ENCODE measurements around the gene MACC1. TPM values are rescaled to one million over a fixed set of nuclear protein-coding genes. Genes with fewer than 3 reads are reported as not detected.
A peak's percentile ranks its signal among the peaks of the same experiment; 100 is the strongest.

Gene MACC1
- total and polyA plus RNA-seq, 10 of the 15 experiments (the other 5 are each of a cell fraction or from before 2014, with no cell fraction given), result 6.0 to 61.1 (median 12.7) TPM

GRCh38 chr7:20222219-20222828 is 5.1 kb upstream of the MACC1 start:
- peaks cover 35% of the 10 kb centered on the region for H3K4me1 ChIP-seq (ENCODE audit: control insufficient read depth, insufficient read depth, low read length)
- ATAC-seq (no peak), DNase-seq (ENCODE audit: low read depth, low spot score) (no peak), FAIRE-seq (no peak)
- H4K20me1 ChIP-seq (ENCODE audit: control insufficient read depth, insufficient read depth), result no peaks in the 10 kb centered on the region
- no peaks in the 10 kb centered on the region for H3K36me3 ChIP-seq (ENCODE audit: control insufficient read depth in 2 of 2, insufficient read depth in 2 of 2, low read length in 1 of 2)
- in situ Hi-C loops (cut with MboI), result no loop called here
- no peak overlapping the region for H3K4me3 ChIP-seq
- H3K27ac ChIP-seq (ENCODE audit: control insufficient read depth, insufficient read depth), result peak overlapping the region; percentile 98
- no peak overlapping the region for H2AFZ ChIP-seq (ENCODE audit: control insufficient read depth, low read depth, low read length)
- BruUV-seq (replicated peaks), result no TSS peak
- SMC1A ChIA-PET (ENCODE audit: uncharacterized antibody, unreplicated experiment), result interaction anchor here (1.3 to 16.9 kb wide), 8 partner anchors 15 to 90 kb away, joined by 3 to 474 read pairs (median 51); no protein-coding TSS in a partner anchor
- no peak overlapping the region for H3K9ac ChIP-seq (ENCODE audit: control insufficient read depth, insufficient read depth, low read length)
- CTCF ChIA-PET, result interaction anchor here (0.6 to 8.1 kb wide), 5 partner anchors 14 to 89 kb away, joined by 3 to 159 read pairs (median 5); no protein-coding TSS in a partner anchor
- RAD21 ChIA-PET (ENCODE audit: unreplicated experiment), result interaction anchor here (1.0 to 7.9 kb wide), 7 partner anchors 17 to 108 kb away, joined by 3 to 230 read pairs (median 11); no protein-coding TSS in a partner anchor
- TF ChIP-seq ZNF24 (IDR thresholded peaks at IDR 0.05) (no peak), MTA2 (IDR thresholded peaks at IDR 0.05; ENCODE audit: low read depth) (0 out of 2 replicates have a peak, but pooled peaks have one; percentile 22), IKZF1 (conservative IDR thresholded peaks at IDR 0.05) (peak; percentile 36; the same call in 1 of the 2 replicates), E2F4 (IDR thresholded peaks at IDR 0.05; ENCODE audit: low read depth, low read length) (no peak), DPF2 (IDR thresholded peaks at IDR 0.05) (0 out of 2 replicates have a peak, but pooled peaks have one; percentile 25), WRNIP1 (IDR thresholded peaks at IDR 0.05; ENCODE audit: borderline replicate concordance, low read depth, low read length) (0 out of 2 replicates have a peak, but pooled peaks have one; percentile 57)
- TF ChIP-seq, protein P1, sequence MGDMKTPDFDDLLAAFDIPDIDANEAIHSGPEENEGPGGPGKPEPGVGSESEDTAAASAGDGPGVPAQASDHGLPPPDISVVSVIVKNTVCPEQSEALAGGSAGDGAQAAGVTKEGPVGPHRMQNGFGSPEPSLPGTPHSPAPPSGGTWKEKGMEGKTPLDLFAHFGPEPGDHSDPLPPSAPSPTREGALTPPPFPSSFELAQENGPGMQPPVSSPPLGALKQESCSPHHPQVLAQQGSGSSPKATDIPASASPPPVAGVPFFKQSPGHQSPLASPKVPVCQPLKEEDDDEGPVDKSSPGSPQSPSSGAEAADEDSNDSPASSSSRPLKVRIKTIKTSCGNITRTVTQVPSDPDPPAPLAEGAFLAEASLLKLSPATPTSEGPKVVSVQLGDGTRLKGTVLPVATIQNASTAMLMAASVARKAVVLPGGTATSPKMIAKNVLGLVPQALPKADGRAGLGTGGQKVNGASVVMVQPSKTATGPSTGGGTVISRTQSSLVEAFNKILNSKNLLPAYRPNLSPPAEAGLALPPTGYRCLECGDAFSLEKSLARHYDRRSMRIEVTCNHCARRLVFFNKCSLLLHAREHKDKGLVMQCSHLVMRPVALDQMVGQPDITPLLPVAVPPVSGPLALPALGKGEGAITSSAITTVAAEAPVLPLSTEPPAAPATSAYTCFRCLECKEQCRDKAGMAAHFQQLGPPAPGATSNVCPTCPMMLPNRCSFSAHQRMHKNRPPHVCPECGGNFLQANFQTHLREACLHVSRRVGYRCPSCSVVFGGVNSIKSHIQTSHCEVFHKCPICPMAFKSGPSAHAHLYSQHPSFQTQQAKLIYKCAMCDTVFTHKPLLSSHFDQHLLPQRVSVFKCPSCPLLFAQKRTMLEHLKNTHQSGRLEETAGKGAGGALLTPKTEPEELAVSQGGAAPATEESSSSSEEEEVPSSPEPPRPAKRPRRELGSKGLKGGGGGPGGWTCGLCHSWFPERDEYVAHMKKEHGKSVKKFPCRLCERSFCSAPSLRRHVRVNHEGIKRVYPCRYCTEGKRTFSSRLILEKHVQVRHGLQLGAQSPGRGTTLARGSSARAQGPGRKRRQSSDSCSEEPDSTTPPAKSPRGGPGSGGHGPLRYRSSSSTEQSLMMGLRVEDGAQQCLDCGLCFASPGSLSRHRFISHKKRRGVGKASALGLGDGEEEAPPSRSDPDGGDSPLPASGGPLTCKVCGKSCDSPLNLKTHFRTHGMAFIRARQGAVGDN (IDR thresholded peaks at IDR 0.05), result peak; percentile 58; the same call in 1 of the 2 replicates
- TF ChIP-seq, protein P2, sequence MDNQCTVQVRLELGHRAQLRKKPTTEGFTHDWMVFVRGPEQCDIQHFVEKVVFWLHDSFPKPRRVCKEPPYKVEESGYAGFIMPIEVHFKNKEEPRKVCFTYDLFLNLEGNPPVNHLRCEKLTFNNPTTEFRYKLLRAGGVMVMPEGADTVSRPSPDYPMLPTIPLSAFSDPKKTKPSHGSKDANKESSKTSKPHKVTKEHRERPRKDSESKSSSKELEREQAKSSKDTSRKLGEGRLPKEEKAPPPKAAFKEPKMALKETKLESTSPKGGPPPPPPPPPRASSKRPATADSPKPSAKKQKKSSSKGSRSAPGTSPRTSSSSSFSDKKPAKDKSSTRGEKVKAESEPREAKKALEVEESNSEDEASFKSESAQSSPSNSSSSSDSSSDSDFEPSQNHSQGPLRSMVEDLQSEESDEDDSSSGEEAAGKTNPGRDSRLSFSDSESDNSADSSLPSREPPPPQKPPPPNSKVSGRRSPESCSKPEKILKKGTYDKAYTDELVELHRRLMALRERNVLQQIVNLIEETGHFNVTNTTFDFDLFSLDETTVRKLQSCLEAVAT (IDR thresholded peaks at IDR 0.05), result peak; percentile 70; the same call in 1 of the 2 replicates
- intact Hi-C loops (cut with micrococcal nuclease; ENCODE audit: unreplicated experiment), result no loop called here
- WGBS (ENCODE audit: insufficient coverage, insufficient replicate concordance, low lambda C conversion rate, missing lambda C conversion rate), result 88% methylated on average over 7 of the region's 7 CpGs
- no peaks in the 10 kb centered on the region for H3K27me3 ChIP-seq (replicated peaks in 1 of 2; ENCODE audit: control insufficient read depth in 2 of 2, insufficient read depth in 2 of 2, low read length in 1 of 2)
- POLR2A ChIA-PET, result interaction anchor here (3.1 to 5.9 kb wide), 5 partner anchors 10 to 108 kb away, joined by 12 to 151 read pairs (median 19); partner anchors contain the start of gene ITGB8
- H3K4me2 ChIP-seq (ENCODE audit: control insufficient read depth, insufficient read depth), result no peak overlapping the region
- no peaks in the 10 kb centered on the region; the same call in 1 of the 3 replicates for H3K9me3 ChIP-seq (replicated peaks; ENCODE audit: control insufficient read depth, insufficient read depth, low read length)
- H3K79me2 ChIP-seq (ENCODE audit: control insufficient read depth, insufficient read depth, low read length), result peaks cover 4% of the 10 kb centered on the region

Data from GM12878 (cell line).